Vagina (tissue), 2 donors: Measurements from ENCODE around the gene TNPO3. TPM values are rescaled to one million over a fixed set of nuclear protein-coding genes. Genes with fewer than 3 reads are reported as not detected.

Experiments
- DNase-seq, 2 donors: peaks; one replicate each; pipeline ENCODE4 v3.0.0-alpha.2; 2017; ENCODE audit errors: extremely low spot score in 2 of 2
- H3K27ac ChIP-seq: fragments of 200-600 bp; sonication (generic); one replicate; pipeline ENCODE4 v1.5.1; 2019
- H3K27me3 ChIP-seq: fragments of 200-600 bp; sonication (generic); one replicate; pipeline ENCODE4 v1.5.1; 2019
- H3K36me3 ChIP-seq, 2 donors: fragments of 200-600 bp; sonication (generic); one replicate each; pipeline ENCODE4 v1.5.1; 2017 to 2019
- H3K4me1 ChIP-seq: fragments of 200-600 bp; sonication (generic); one replicate; pipeline ENCODE4 v1.5.1; 2019
- H3K4me3 ChIP-seq, 2 donors: fragments of 200-600 bp; sonication (generic); 1 replicate in 1 of 2; 2 replicates in 1 of 2; pipeline ENCODE4 v1.5.1; 2016 to 2019
- H3K9me3 ChIP-seq: fragments of 200-600 bp; sonication (generic); one replicate; pipeline ENCODE4 v1.5.1; 2019
- POLR2A ChIP-seq, 2 donors: fragments of 450-650 bp; IDR thresholded peaks; one replicate each; pipeline ENCODE4 v1.6.1; 2017; ENCODE audit warnings: antibody characterized with exemption in 2 of 2, mild to moderate bottlenecking in 2 of 2, moderate library complexity in 2 of 2
- POLR2AphosphoS5 ChIP-seq, 2 donors: sonication (generic); formaldehyde crosslinking; IDR thresholded peaks; one replicate each; pipeline ENCODE4 v1.9.0; 2017; ENCODE audit warnings: antibody characterized with exemption in 2 of 2, mild to moderate bottlenecking in 2 of 2, low read depth in 1 of 2; ENCODE audit not compliant: insufficient read depth in 1 of 2
- intact Hi-C: fragments of 100-400 bp; cut with DNase I; formaldehyde crosslinking; loops from one replicate; pipeline ENCODE4 v1.15.1; 2023
- total RNA-seq: library from RNA; depleted of rRNA; stranded (reverse); fragments of >200 nt; gene quantifications from one replicate; pipeline ENCODE4 v1.2.3, GENCODE V29; 2016
- TF ChIP-seq, protein P1 (sequence below), 3 experiments: fragments of 450-650 bp in 2 of 3; fragments of 200-600 bp in 1 of 3; sonication (generic) in 1 of 3; IDR thresholded peaks; one replicate each; pipeline ENCODE4 v1.5.1; 2017 to 2019; ENCODE audit warnings: antibody characterized with exemption in 3 of 3, mild to moderate bottlenecking in 2 of 3, moderate library complexity in 2 of 3

Gene TNPO3
- total RNA-seq, 1 donor from 2014 or later = 33.9 TPM

GRCh38 chr7:128939861-128940410 lies 115.0 kb downstream of the TNPO3 start:
- Histone ChIP-seq H3K9me3 (no peaks in the 10 kb centered on the region), H3K27me3 (no peaks in the 10 kb centered on the region), H3K27ac (no peak overlapping the region), H3K4me1 (peaks cover 9% of the 10 kb centered on the region), H3K4me3 (no peak overlapping the region), H3K36me3 (no peaks in the 10 kb centered on the region)
- no peak for DNase-seq
- intact Hi-C loops = no loop called here
- no peak for TF ChIP-seq POLR2A (IDR thresholded peaks at IDR 0.05)

DNA sequence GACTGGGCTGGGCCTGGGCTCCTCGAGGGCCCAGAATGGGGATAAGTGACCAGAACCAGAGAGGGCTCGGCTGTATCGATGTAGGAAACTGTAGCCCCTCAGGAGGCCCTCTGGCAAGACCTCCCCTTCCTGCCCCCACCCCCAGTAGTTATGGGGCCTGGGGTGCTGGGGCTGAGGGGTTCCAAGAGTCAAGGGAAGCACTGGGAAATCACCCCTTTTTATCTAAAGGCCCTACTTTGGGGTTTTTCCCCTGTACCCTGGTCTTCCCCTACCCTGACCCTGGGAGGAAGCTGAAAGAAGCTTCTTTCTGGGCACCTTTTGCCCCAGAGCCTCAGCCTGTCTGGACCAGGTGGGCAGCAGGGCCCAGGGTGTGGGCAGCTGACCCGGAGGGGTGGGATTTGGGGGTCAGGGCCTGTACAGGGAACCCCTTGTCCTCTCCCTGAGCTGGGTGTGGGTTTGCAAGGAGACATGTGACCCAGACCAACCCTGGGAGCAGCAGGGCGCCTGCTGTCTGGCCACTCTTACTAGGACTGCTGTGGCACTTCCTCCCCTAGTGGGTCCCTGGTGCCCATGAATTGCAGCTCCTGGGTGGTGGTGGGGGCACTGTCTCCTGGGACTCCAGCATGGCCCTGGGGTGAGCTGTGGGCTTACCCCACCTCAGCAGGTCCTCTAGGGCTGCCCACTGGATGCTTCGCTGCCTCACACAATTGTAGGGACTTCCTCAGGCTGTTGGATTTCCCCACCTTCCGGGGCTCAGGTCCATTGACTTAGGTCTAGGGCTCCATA lies 115.6 kb downstream of the TNPO3 start:
- Histone ChIP-seq H3K36me3 (no peaks in the 10 kb centered on the region), H3K9me3 (no peaks in the 10 kb centered on the region), H3K4me1 (peaks cover 9% of the 10 kb centered on the region), H3K27ac (no peak overlapping the region), H3K4me3 (peak overlapping the region; percentile 52 to 55), H3K27me3 (no peaks in the 10 kb centered on the region)
- DNase-seq = peak in 1 of 2 donors; percentile 69
- TF ChIP-seq, protein P1, sequence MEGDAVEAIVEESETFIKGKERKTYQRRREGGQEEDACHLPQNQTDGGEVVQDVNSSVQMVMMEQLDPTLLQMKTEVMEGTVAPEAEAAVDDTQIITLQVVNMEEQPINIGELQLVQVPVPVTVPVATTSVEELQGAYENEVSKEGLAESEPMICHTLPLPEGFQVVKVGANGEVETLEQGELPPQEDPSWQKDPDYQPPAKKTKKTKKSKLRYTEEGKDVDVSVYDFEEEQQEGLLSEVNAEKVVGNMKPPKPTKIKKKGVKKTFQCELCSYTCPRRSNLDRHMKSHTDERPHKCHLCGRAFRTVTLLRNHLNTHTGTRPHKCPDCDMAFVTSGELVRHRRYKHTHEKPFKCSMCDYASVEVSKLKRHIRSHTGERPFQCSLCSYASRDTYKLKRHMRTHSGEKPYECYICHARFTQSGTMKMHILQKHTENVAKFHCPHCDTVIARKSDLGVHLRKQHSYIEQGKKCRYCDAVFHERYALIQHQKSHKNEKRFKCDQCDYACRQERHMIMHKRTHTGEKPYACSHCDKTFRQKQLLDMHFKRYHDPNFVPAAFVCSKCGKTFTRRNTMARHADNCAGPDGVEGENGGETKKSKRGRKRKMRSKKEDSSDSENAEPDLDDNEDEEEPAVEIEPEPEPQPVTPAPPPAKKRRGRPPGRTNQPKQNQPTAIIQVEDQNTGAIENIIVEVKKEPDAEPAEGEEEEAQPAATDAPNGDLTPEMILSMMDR (IDR thresholded peaks at IDR 0.05) = no peak
- TF ChIP-seq POLR2AphosphoS5 (IDR thresholded peaks at IDR 0.05; ENCODE audit: insufficient read depth in 1 of 2, low read depth in 1 of 2) = no peak
- TF ChIP-seq POLR2A (IDR thresholded peaks at IDR 0.05) = no peak
- intact Hi-C loops = no loop called here

DNA sequence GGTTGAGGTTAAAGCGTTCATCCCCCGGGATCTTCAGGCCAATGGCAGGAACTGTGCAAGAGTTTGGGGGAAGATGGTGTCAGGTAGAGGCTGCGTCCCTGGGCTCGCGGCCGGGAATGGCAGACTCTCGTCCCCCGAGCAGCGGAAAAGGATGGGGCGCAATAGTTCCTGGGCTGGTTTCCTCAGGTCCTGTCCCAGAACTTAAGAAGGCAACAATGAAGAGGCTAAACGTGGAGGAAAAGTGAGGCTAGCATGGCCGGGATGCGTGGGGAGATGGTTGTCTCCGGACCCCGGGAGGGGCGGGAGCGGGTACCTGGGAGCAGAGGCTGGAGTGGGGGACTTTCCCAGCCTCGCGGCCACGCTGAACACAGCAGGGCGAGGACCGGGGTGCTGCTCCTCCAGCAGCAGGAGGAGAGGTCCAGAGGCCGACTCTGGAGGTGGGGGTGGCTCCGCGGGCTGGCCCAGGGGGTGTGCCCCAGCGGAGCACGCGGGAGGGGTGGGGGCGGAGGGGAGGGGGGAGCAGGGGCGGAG lies 116.3 kb downstream of the TNPO3 start:
- TF ChIP-seq POLR2A (IDR thresholded peaks at IDR 0.05) = no peak
- TF ChIP-seq, protein P1 (IDR thresholded peaks at IDR 0.05) = no peak
- no peak for TF ChIP-seq POLR2AphosphoS5 (IDR thresholded peaks at IDR 0.05; ENCODE audit: insufficient read depth in 1 of 2, low read depth in 1 of 2)
- no peak for DNase-seq
- Histone ChIP-seq H3K27me3 (no peaks in the 10 kb centered on the region), H3K4me3 (peak overlapping the region; percentile 52 to 55), H3K36me3 (no peaks in the 10 kb centered on the region), H3K27ac (no peak overlapping the region), H3K9me3 (no peaks in the 10 kb centered on the region), H3K4me1 (peaks cover 9% of the 10 kb centered on the region)
- intact Hi-C loops = no loop called here

DNA sequence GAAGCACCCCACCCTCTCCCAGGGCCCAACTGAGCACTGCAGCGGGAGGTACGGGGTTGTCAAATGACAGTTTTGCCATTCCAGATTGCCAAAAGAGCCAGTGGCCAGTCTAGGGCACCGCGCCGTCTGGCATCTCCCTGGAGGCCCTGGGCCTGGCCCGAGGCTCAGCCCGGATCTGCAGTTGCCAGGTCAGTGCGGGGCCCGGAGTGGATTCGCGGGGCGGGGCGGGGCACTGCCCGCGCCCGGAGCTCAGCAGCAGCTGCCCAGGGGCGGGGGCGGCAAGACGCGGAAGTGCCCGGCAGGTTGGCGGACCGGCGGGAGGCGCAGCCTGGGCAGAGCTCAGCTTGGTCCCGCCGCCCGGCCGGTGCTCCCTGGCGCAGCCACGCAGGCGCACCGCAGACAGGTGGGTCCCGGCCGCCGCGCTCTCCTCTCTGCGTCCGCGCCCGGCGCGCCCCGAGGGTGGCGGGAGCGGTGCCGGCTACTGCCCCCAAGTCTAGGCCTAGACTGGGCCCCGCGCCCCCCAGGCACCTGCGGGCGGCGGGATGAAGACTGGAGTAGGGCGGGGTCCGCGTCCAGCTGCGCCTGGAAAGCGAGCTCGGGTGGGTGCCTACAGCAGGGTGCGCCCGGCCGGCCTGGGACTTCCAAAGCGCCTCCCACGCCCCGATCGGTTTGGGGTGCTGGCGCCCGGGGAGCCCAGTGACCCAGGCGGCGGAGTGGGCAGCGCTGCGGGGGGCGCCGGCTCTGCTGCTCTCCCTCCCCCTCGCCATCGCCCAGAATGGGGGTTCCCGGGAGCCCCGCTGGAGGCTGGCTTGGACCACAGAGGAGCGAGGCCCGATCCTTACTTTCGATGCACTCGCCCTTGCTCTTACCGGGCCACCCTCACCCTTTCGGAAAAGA lies 117.0 kb downstream of the TNPO3 start, which contains the start of gene IRF5:
Gene IRF5 (plus strand): TSS at position 281 of the 897 bp plus-strand sequence. CDS start 4,155 bp downstream, outside the sequence.
- no peaks in the 10 kb centered on the region for H3K9me3 ChIP-seq
- H3K4me3 ChIP-seq = peak within 1 kb of the TSS; percentile 52 to 55
- DNase-seq = no peak
- intact Hi-C loops = no loop called here
- no peak within 1 kb of the TSS for H3K27ac ChIP-seq
- H3K4me1 ChIP-seq = peaks cover 9% of the 10 kb centered on the region
- no peaks in the 10 kb centered on the region for H3K27me3 ChIP-seq
- no peak for TF ChIP-seq POLR2A (IDR thresholded peaks at IDR 0.05)
- TF ChIP-seq POLR2AphosphoS5 (IDR thresholded peaks at IDR 0.05; ENCODE audit: insufficient read depth in 1 of 2, low read depth in 1 of 2) = no peak
- TF ChIP-seq, protein P1 (IDR thresholded peaks at IDR 0.05) = no peak
- no peaks in the 10 kb centered on the region for H3K36me3 ChIP-seq

- Histone ChIP-seq H3K27me3 (no peaks in the 10 kb centered on the region), H3K27ac (no peak overlapping the region), H3K4me1 (peaks cover 9% of the 10 kb centered on the region), H3K9me3 (no peaks in the 10 kb centered on the region), H3K36me3 (no peaks in the 10 kb centered on the region), H3K4me3 (peak overlapping the region; percentile 52 to 55)
- DNase-seq = peak in 1 of 2 donors; percentile 85
- intact Hi-C loops = no loop called here
- TF ChIP-seq POLR2AphosphoS5 (IDR thresholded peaks at IDR 0.05; ENCODE audit: insufficient read depth in 1 of 2, low read depth in 1 of 2) (no peak), POLR2A (IDR thresholded peaks at IDR 0.05) (no peak)
- TF ChIP-seq, protein P1 (IDR thresholded peaks at IDR 0.05) = no peak
Measured at GRCh38 chr7:128937271-128937646, 117.7 kb downstream of the TNPO3 start.
